GM23248 (cell line): ENCODE measurements around the gene PYURF. TPM values are rescaled to one million over a fixed set of nuclear protein-coding genes. Genes with fewer than 3 reads are reported as not detected.

Experiments used
- DNase-seq: peaks from one replicate; pipeline ENCODE4 v3.0.0-alpha.2; 2015
- H2AFZ ChIP-seq: fragments of 200-600 bp; sonication (generic); 2 replicates; pipeline ENCODE4 v1.6.1; 2016; ENCODE audit warnings: antibody characterized with exemption
- H3F3A ChIP-seq: fragments of 200-600 bp; sonication (generic); 2 replicates; pipeline ENCODE4 v1.6.1; 2016; ENCODE audit warnings: mild to moderate bottlenecking, antibody characterized with exemption, mixed run types; ENCODE audit not compliant: insufficient read depth
- H3K27ac ChIP-seq: fragments of 200-600 bp; sonication (generic); 2 replicates; pipeline ENCODE4 v1.5.1; 2016; ENCODE audit warnings: mild to moderate bottlenecking
- H3K27me3 ChIP-seq: fragments of 200-600 bp; sonication (generic); replicated peaks from 2 replicates; pipeline ENCODE4 v1.6.1; 2016; ENCODE audit warnings: mild to moderate bottlenecking; ENCODE audit not compliant: insufficient read depth
- H3K36me3 ChIP-seq: fragments of 200-600 bp; sonication (generic); 2 replicates; pipeline ENCODE4 v1.6.1; 2016; ENCODE audit warnings: low read depth, mild to moderate bottlenecking
- H3K4me1 ChIP-seq: fragments of 200-600 bp; sonication (generic); 2 replicates; pipeline ENCODE4 v1.6.1; 2016; ENCODE audit warnings: mild to moderate bottlenecking; ENCODE audit not compliant: insufficient read depth
- H3K4me2 ChIP-seq: fragments of 200-600 bp; sonication (generic); one replicate; pipeline ENCODE4 v1.6.1; 2016; ENCODE audit warnings: mild to moderate bottlenecking; ENCODE audit not compliant: unreplicated experiment
- H3K4me3 ChIP-seq: fragments of 200-600 bp; sonication (generic); 2 replicates; pipeline ENCODE4 v1.5.1; 2016; ENCODE audit warnings: mild to moderate bottlenecking
- H3K79me2 ChIP-seq: fragments of 200-600 bp; sonication (generic); 2 replicates; pipeline ENCODE4 v1.6.1; 2016; ENCODE audit warnings: mild to moderate bottlenecking; ENCODE audit not compliant: insufficient read depth
- H3K9ac ChIP-seq: fragments of 200-600 bp; sonication (generic); 2 replicates; pipeline ENCODE4 v1.6.1; 2016; ENCODE audit warnings: mild to moderate bottlenecking
- H3K9me2 ChIP-seq: fragments of 200-600 bp; sonication (generic); 2 replicates; pipeline ENCODE4 v1.6.1; 2016; ENCODE audit warnings: mixed run types, mild to moderate bottlenecking, moderate library complexity; ENCODE audit not compliant: insufficient read depth
- H3K9me3 ChIP-seq: fragments of 200-600 bp; sonication (generic); one replicate; pipeline ENCODE4 v1.6.1; 2017; ENCODE audit warnings: low read depth
- H4K20me1 ChIP-seq: fragments of 200-600 bp; sonication (generic); 2 replicates; pipeline ENCODE4 v1.6.0; 2016; ENCODE audit not compliant: insufficient read depth
- EZH2 ChIP-seq: fragments of 200-600 bp; sonication (generic); IDR thresholded peaks from 2 replicates; pipeline ENCODE4 v1.6.1; 2018; ENCODE audit warnings: antibody characterized with exemption, mild to moderate bottlenecking; ENCODE audit not compliant: insufficient read depth, poor library complexity, severe bottlenecking
- EZH2phosphoT487 ChIP-seq: fragments of 200-600 bp; sonication (generic); IDR thresholded peaks from 2 replicates; pipeline ENCODE4 v1.6.1; 2018; ENCODE audit warnings: antibody characterized with exemption, moderate library complexity, mild to moderate bottlenecking, low read depth; ENCODE audit not compliant: insufficient read depth
- WGBS, 2 experiments: methylation state at CpG; one replicate each; pipeline ENCODE4 v1.1.6; 2015 to 2017; ENCODE audit warnings: low lambda C conversion rate in 2 of 2, low coverage in 1 of 2; ENCODE audit errors: missing lambda C conversion rate in 2 of 2; 5-methylcytosine and 5-hydroxymethylcytosine counted together
- in situ Hi-C: fragments of 300-500 bp; cut with MboI; formaldehyde crosslinking; loops from 2 replicates; pipeline ENCODE4 v1.15.0; 2020
- polyA plus RNA-seq: library from polyadenylated mRNA; unstranded; fragments of >200 nt; fragmentation: Nextera tagmentation; extraction: Ambion mirVana; gene quantifications from 2 replicates; pipeline ENCODE4 v1.2.1, GENCODE V29; 2016
- total RNA-seq: library from RNA; depleted of rRNA; stranded (reverse); fragments of >200 nt; shearing (Covaris generic); gene quantifications from 2 replicates; pipeline ENCODE4 v1.2.3, GENCODE V29; 2014

PYURF gene
- total and polyA plus RNA-seq, 2 experiments from 2014 or later = 93.8 to 178 TPM

DNA sequence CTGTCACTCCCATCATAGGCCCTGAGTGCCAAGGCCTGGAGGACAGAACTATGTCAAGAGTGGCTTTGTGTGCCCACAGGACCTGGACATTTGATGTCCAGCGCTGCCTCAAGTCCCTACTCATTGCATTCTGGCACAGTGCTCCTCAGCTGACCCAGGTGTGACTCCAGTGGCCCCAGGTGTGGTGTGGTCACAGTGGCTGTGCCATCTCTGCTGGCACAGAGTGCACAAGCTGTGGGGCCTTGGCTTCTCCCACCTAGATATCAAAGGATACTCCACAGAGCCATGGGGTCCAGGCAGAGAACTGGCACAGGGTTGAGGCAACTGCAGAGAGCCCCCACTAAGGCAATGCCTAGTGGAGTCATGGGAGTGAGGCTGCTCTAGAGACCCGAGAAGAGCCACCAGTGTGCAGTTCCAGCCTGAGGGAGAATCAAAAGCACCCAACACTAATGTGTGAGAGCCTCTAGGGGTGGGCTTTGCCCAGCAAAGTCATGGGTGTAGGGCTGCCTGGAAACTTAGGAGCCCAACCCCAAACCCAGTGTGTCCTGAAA is 25.6 kb downstream of the PYURF start:
- Histone ChIP-seq H3K36me3 (no peaks in the 10 kb centered on the region), H3K9ac (no peak overlapping the region), H3F3A (no peaks in the 10 kb centered on the region), H3K4me1 (no peaks in the 10 kb centered on the region), H2AFZ (no peak overlapping the region), H3K9me3 (no peaks in the 10 kb centered on the region), H3K27me3 (no peaks in the 10 kb centered on the region; the same call in 1 of the 2 replicates), H3K4me3 (no peak overlapping the region), H3K4me2 (no peak overlapping the region), H4K20me1 (no peaks in the 10 kb centered on the region), H3K9me2 (no peaks in the 10 kb centered on the region), H3K79me2 (no peaks in the 10 kb centered on the region), H3K27ac (no peak overlapping the region)
- 56 to 57% methylated on average over 2 of the region's 2 CpGs for WGBS, 2 experiments
- no peak for TF ChIP-seq EZH2
- no peak for TF ChIP-seq EZH2phosphoT487
- DNase-seq = no peak
- in situ Hi-C loops = no loop called here

DNA sequence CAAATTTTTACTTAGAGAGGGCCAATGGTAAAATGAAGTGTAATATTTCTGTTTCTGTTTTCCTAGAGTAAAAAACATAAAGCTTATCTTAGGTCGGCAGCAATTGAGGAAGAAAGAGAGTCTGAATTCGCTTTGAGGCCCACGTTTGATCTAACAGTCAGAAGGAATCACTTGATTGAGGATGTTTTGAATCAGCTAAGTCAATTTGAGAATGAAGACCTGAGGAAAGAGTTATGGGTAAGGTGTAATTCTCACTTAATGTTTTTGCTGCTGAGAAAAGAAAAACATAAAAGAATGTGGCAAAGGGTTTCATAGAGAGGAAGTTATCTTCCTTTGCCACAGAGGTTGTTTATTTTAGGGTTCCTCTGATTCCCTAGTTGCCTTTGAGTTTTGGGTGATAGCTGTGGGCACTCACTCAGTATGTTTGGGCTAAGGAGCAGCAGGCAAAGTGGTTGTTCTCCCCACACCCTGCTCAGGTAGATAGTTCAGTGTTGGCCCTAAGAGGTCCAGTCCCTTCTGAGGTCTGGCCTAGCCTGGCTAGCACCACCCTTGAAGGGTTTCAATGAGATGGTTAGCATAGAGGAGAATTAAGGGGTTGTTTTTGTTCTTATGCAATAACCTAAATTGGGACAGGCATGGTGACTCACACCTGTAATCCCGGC is 34.3 kb downstream of the PYURF start:
- H2AFZ ChIP-seq = no peak overlapping the region
- in situ Hi-C loops = no loop called here
- no peak overlapping the region for H3K4me2 ChIP-seq
- no peak overlapping the region for H3K4me3 ChIP-seq
- no peak for TF ChIP-seq EZH2phosphoT487
- TF ChIP-seq EZH2 = no peak
- no peak for DNase-seq
- no peaks in the 10 kb centered on the region for H3K79me2 ChIP-seq
- no peaks in the 10 kb centered on the region for H3K4me1 ChIP-seq
- WGBS, 2 experiments = 91 to 93% methylated on average over 4 of the region's 4 CpGs
- no peaks in the 10 kb centered on the region; the same call in 1 of the 2 replicates for H3K27me3 ChIP-seq
- no peaks in the 10 kb centered on the region for H4K20me1 ChIP-seq
- H3K27ac ChIP-seq = no peak overlapping the region
- H3K9me2 ChIP-seq = no peaks in the 10 kb centered on the region
- no peak overlapping the region for H3K9ac ChIP-seq
- H3K9me3 ChIP-seq = no peaks in the 10 kb centered on the region
- no peaks in the 10 kb centered on the region for H3F3A ChIP-seq
- H3K36me3 ChIP-seq = no peaks in the 10 kb centered on the region

GRCh38 chr4:88481537-88481936 is 42.0 kb downstream of the PYURF start:
- H3K4me1 ChIP-seq = no peaks in the 10 kb centered on the region
- no peak overlapping the region for H2AFZ ChIP-seq
- no peaks in the 10 kb centered on the region for H3K9me2 ChIP-seq
- TF ChIP-seq EZH2phosphoT487 = no peak
- no peak for TF ChIP-seq EZH2
- no peak overlapping the region for H3K9ac ChIP-seq
- no peaks in the 10 kb centered on the region for H3K79me2 ChIP-seq
- DNase-seq = no peak
- no peaks in the 10 kb centered on the region for H3K36me3 ChIP-seq
- no peak overlapping the region for H3K4me2 ChIP-seq
- no peaks in the 10 kb centered on the region for H3F3A ChIP-seq
- no peak overlapping the region for H3K4me3 ChIP-seq
- no peaks in the 10 kb centered on the region for H4K20me1 ChIP-seq
- H3K27me3 ChIP-seq = no peaks in the 10 kb centered on the region
- H3K9me3 ChIP-seq = no peaks in the 10 kb centered on the region
- WGBS, 2 experiments = 40 to 50% methylated on average over 1 of the region's 1 CpG
- no peak overlapping the region for H3K27ac ChIP-seq
- in situ Hi-C loops = no loop called here

GRCh38 chr4:88478247-88478646 is 45.3 kb downstream of the PYURF start:
- DNase-seq = no peak
- no peak overlapping the region for H3K9ac ChIP-seq
- no peaks in the 10 kb centered on the region for H3K9me2 ChIP-seq
- no peaks in the 10 kb centered on the region for H3K4me1 ChIP-seq
- no peak overlapping the region for H3K4me2 ChIP-seq
- H3K79me2 ChIP-seq = no peaks in the 10 kb centered on the region
- 84 to 90% methylated on average over 2 of the region's 2 CpGs for WGBS, 2 experiments
- H2AFZ ChIP-seq = no peak overlapping the region
- no peak for TF ChIP-seq EZH2phosphoT487
- no peak for TF ChIP-seq EZH2
- in situ Hi-C loops = no loop called here
- no peaks in the 10 kb centered on the region for H3K9me3 ChIP-seq
- H3K36me3 ChIP-seq = no peaks in the 10 kb centered on the region
- no peak overlapping the region for H3K27ac ChIP-seq
- no peaks in the 10 kb centered on the region for H4K20me1 ChIP-seq
- no peaks in the 10 kb centered on the region for H3K27me3 ChIP-seq
- no peak overlapping the region for H3K4me3 ChIP-seq
- no peaks in the 10 kb centered on the region for H3F3A ChIP-seq
